SJSA1 (cell line): ENCODE data around the gene PEX14. TPM values are rescaled to one million over a fixed set of nuclear protein-coding genes. Genes with fewer than 3 reads are reported as not detected.

Source experiments
- DNase-seq, 2 experiments: peaks; one replicate each; pipeline ENCODE4 v3.0.0-alpha.2; 2015 to 2020; ENCODE audit warnings: low spot score in 2 of 2, low read depth in 1 of 2
- H3K27ac ChIP-seq: fragments of 250-450 bp; sonication (Bioruptor Pico); 2 replicates; pipeline ENCODE4 v1.5.1; 2020; ENCODE audit warnings: mild to moderate bottlenecking, moderate library complexity
- H3K27me3 ChIP-seq: fragments of 250-450 bp; sonication (Bioruptor Pico); replicated peaks from 2 replicates; pipeline ENCODE4 v1.5.1; 2020; ENCODE audit warnings: mild to moderate bottlenecking, moderate library complexity
- H3K36me3 ChIP-seq: fragments of 250-450 bp; sonication (Bioruptor Pico); 2 replicates; pipeline ENCODE4 v1.5.1; 2020; ENCODE audit warnings: mild to moderate bottlenecking
- H3K4me1 ChIP-seq: fragments of 250-450 bp; sonication (Bioruptor Pico); replicated peaks from 2 replicates; pipeline ENCODE4 v1.6.1; 2021; ENCODE audit warnings: mild to moderate bottlenecking
- H3K4me3 ChIP-seq: fragments of 250-450 bp; sonication (Bioruptor Pico); 2 replicates; pipeline ENCODE4 v1.5.1; 2020; ENCODE audit warnings: mild to moderate bottlenecking
- H3K9me3 ChIP-seq: fragments of 250-450 bp; sonication (Bioruptor Pico); replicated peaks from 2 replicates; pipeline ENCODE4 v1.5.1; 2020; ENCODE audit warnings: mild to moderate bottlenecking
- total RNA-seq: library from RNA; depleted of rRNA; stranded (reverse); fragments of >200 nt; shearing (Covaris generic); gene quantifications from 2 replicates; pipeline ENCODE4 v1.2.3, GENCODE V29; 2014

PEX14 gene
- total RNA-seq, 1 experiment from 2014 or later, result 13.8 TPM

DNA sequence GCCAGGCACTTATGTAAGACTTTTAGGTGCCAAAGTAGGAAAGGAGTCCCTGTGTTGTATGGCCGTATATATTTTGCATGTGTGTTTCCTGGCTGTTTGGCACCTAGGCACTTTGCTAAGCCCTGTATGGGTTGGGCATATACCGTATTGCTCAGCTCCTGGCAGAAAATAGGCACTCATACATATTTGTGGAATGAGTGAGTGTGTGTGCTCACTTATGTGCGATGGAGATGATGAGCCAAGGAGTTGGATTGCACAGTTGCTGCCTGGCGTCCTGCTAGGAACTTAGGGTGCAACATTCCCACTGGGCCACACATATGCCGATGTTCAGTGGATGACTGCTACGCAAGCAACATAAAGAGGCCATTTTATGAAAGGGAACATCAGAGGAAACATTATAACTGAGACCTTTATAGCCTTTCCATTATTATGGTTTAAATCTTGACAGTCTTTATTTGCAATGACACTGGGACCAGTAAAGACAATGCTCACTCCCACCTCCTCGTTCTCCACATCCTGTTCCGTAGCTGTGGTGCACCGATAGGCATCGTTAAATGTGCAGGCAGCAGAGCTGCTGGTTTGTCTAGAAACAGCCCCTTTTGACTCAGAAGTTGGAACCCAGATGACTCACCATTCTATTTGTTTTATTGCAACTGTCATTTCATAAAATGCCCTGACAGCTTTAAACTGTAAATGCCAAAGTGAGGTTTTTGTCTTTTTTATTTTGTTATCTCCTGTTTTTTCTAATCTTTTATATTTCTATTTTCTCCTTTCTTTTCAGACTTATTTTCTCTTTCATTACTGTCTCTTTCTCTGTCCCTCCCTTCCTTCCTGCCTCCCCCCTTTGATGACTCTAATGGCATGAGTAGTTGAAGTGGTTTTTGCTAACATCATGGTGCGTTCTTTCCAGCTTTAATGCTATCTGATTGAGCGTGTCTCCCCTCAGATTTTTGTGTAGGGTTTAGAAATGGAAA is 36.1 kb downstream of the PEX14 start:
- peak; percentile 84 to 86 for DNase-seq
- H3K4me1 ChIP-seq, result peaks cover 45% of the 10 kb centered on the region
- H3K4me3 ChIP-seq, result no peak overlapping the region

DNA sequence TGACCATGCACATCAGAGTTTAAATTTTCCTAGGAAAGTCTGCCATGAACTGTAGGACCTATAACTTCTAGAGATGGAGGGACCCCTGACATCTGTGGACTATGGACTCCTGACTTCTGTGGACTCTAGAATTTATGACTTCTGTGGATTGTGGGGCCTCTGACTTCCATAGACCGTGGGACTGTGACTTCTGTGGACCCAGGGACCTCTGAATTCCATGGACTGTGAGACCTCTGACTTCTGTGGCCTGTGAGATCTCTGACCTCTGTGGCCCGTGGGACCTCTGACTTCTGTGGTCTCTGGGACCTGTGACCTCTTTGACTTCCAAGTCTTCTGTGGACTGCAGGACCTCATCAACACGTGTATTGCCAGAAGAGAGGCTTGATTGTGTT is 36.7 kb downstream of the PEX14 start:
- DNase-seq, result no peak
- H3K4me3 ChIP-seq, result no peak overlapping the region
- H3K27ac ChIP-seq, result peak overlapping the region; percentile 89

More for the DNA sequence above, 36.1 kb downstream of the PEX14 start:
- Histone ChIP-seq H3K27ac (peak overlapping the region; percentile 89), H3K27me3 (no peaks in the 10 kb centered on the region), H3K9me3 (no peaks in the 10 kb centered on the region), H3K36me3 (no peaks in the 10 kb centered on the region; the same call in 1 of the 2 replicates)

DNA sequence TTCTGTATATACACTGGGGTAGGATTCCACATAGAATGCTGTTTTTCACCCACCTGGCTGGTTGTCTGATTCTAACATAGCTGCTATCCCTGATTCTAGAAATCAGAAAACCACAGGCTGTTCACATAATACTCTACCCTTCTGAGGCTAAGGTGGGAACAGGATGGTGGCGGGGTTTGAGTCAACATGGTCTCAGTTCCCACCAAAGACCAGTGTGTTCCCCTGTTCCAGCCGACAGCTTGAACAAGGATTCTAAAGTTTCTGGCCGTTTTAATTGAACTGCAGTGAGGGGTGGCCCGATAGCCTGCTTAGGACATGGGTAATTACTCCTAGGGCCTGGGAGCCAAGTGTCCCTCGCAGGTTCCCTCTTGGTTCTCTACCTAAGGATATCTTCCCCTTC is 38.4 kb downstream of the PEX14 start:
- Histone ChIP-seq H3K4me3 (no peak overlapping the region), H3K36me3 (no peaks in the 10 kb centered on the region; the same call in 1 of the 2 replicates), H3K4me1 (peaks cover 41% of the 10 kb centered on the region), H3K27ac (no peak overlapping the region), H3K27me3 (no peaks in the 10 kb centered on the region), H3K9me3 (no peaks in the 10 kb centered on the region)
- DNase-seq, result no peak

More for the DNA sequence above, 36.7 kb downstream of the PEX14 start:
- Histone ChIP-seq H3K36me3 (no peaks in the 10 kb centered on the region; the same call in 1 of the 2 replicates), H3K27me3 (no peaks in the 10 kb centered on the region), H3K4me1 (peaks cover 45% of the 10 kb centered on the region), H3K9me3 (no peaks in the 10 kb centered on the region)

DNA sequence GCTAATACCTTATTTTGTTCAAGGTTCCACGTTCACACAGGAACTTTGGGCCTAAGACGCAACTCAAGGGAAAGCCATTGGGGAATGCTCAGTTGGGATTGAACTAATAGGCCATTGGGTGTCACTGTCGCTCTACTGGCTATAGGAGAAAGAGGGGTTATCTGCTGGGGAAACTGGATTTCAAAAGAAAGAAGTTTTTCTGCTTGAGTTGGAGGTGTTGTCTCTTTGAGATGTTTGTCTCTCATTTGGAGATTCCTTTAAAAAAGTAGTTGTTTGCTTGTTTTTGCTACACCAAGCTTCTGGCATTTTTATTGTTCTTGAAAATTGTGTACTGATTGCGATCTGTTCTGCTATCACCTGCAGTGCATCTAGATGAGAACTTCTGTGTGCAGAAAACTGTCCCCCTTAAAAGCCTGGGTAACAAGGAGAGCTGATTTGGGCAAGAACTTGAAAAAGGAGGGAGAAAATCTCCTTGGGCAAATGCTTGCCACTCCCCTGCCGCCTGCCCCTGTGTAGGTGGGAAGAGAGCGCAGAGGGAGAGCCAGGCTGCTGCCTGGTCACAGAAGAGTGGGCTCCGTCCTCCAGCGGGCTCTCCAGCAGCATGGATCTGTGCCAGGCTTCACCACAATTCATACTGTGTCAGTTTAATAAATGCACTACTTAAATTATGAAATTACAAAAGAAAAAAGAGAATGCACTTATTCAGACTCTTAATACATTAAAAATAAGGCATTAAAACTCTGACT is 39.9 kb downstream of the PEX14 start:
- H3K27ac ChIP-seq, result no peak overlapping the region
- H3K4me1 ChIP-seq, result peaks cover 26% of the 10 kb centered on the region
- H3K36me3 ChIP-seq, result no peaks in the 10 kb centered on the region; the same call in 1 of the 2 replicates
- H3K9me3 ChIP-seq, result no peaks in the 10 kb centered on the region
- peak in 1 of 2 experiments; percentile 27 for DNase-seq
- H3K27me3 ChIP-seq, result no peaks in the 10 kb centered on the region
- no peak overlapping the region for H3K4me3 ChIP-seq

DNA sequence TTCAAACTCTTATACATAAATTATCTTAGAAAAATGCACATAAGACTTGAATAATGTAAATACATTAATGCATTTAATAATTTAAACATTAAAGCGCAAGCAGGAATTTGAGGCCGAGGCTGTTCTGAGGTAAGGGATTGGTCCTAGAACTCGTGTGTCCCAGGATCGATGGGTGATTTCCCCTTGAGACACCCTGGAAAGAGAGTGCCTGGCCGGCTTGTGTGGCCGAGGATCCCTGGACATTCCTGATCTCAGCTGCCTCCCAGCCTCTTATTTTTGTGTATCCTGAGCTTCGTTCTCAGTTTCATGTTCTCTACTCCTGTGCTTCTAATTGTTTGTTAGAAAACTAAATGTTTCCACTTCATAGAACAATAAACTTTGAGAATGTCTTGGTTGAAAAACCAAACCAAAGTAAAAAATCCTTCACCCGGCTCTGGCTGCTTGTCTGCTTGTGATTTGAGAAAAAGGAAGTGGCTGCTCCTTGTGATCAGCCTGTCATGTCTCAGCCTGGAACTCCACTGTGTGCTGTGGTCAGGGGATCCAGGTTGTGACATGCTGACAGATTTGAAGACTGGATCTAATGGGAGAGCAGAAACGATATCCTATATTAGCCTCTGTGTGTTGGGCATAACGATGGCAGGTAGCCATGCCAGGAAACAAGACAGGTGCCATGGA is 40.7 kb downstream of the PEX14 start:
- Histone ChIP-seq H3K4me3 (no peak overlapping the region), H3K4me1 (peaks cover 18% of the 10 kb centered on the region), H3K27ac (no peak overlapping the region), H3K9me3 (no peaks in the 10 kb centered on the region), H3K27me3 (no peaks in the 10 kb centered on the region), H3K36me3 (no peaks in the 10 kb centered on the region; the same call in 1 of the 2 replicates)
- DNase-seq, result no peak

DNA sequence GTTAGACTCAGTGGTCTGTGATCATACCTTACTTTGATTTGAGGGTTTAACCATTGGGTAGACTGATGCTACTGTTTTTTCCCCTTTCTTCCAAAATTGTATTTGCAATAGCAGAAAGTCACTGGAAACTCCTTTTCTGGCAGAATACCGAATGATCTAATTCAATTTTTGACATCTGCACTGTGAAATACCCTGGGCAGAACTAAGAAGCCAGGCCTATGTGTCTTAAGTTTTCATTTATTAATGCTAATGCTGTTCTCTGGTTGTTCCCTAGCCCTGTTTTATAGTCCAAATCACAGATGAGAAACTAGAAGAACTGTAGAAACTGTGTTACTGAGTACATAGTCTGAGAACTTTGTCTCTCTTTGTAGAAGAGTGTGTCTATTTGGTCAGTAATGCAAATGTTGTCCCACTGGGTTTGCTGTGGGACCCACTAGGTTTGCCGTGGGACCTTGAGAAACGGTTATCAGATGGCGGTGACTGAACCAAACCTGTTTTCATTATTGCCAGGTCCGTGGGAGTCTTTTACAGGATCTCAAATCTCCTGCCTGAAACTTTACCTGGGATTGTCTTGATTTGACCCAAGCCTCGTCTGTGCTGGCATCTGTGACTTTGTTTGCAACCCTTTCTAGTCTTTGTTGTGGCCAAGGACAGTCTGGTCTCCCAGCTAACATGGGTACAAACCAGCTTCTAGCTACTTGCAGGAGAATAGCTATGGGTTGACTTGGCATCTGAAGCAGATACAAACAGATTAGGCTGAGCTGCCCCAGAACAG is 41.4 kb downstream of the PEX14 start:
- H3K27ac ChIP-seq, result no peak overlapping the region
- H3K27me3 ChIP-seq, result no peaks in the 10 kb centered on the region
- H3K4me3 ChIP-seq, result no peak overlapping the region
- H3K9me3 ChIP-seq, result no peaks in the 10 kb centered on the region
- H3K4me1 ChIP-seq, result peaks cover 11% of the 10 kb centered on the region
- DNase-seq, result no peak
- H3K36me3 ChIP-seq, result no peaks in the 10 kb centered on the region; the same call in 1 of the 2 replicates

DNA sequence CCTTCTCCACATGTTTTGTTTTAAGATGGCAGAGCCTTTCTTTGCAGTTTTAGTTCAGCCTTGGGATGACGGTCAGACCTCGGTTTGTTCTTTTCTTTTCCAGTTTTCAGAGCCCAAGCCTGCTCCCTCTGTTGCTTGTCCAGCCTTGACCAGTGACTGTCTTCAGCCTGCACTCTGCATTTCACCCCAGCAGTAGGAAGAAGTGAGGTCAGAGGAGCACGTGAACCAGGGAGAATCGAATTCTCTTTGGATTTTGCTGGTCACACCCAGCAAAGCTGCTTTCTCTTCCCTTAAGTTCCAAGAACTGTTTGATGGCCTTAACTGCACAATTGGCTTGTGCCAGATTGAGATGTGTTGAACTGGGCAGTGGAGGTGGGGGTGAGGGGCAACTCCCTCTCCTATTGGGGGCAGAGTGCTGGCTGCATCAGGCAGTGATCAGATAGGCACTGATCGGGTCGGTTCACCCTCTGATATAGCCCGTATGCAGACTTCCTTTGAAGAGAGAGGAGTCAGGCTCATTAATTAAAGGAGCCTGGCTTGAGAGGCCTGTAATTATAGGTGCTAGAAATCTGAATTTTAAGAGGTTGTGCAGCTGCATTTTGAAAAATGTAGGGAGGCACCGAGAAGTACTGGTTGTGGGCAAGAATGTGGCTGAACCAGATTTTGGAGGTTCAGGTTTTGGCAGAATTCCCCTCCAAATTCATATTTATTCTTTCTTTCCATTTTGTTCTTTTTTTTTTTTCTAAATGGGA is 42.4 kb downstream of the PEX14 start:
- Histone ChIP-seq H3K9me3 (no peaks in the 10 kb centered on the region), H3K27ac (no peak overlapping the region), H3K36me3 (no peaks in the 10 kb centered on the region), H3K4me3 (no peak overlapping the region), H3K27me3 (no peaks in the 10 kb centered on the region), H3K4me1 (peaks cover 2% of the 10 kb centered on the region)
- no peak for DNase-seq

DNA sequence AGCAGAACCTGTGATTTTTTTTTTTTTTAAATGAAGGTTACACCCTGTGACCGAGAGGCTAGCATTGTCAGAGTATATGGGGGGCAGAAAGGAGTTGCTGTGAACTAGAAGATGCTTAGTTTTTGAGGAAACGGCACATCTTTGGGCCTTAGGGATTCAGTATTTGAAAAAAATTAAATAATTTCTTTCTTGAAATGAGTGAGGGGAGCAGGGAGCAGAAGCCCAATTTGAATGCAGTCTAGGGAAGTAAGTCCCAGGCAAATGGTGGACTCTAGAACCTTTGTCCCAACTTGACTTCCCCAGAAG is 42.9 kb downstream of the PEX14 start:
- no peaks in the 10 kb centered on the region for H3K4me1 ChIP-seq
- no peak overlapping the region for H3K4me3 ChIP-seq
- H3K36me3 ChIP-seq, result no peaks in the 10 kb centered on the region
- H3K9me3 ChIP-seq, result no peaks in the 10 kb centered on the region
- no peak for DNase-seq
- H3K27ac ChIP-seq, result no peak overlapping the region
- no peaks in the 10 kb centered on the region for H3K27me3 ChIP-seq

DNA sequence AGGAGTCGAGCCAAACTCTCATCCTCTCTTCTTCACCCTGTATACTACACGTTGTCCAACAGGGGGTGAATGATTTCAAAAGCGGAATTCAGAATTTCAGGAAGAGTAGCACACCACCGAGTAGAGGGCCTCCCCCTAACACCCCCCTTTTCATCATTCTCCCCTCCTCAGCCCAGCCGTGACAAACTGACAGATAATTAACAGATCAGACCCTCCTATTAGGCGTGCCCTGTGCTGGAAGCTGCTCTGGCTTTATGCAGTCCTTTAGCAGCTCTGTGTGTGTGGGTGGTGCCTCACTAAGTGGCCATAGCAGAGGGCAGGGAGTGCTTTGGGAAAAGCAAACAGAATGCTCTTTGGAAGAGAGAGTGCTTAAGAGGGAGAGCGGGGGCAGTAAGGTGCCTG is 44.3 kb downstream of the PEX14 start:
- H3K9me3 ChIP-seq, result no peaks in the 10 kb centered on the region
- no peak overlapping the region for H3K27ac ChIP-seq
- no peak overlapping the region for H3K4me3 ChIP-seq
- H3K4me1 ChIP-seq, result no peaks in the 10 kb centered on the region
- no peaks in the 10 kb centered on the region for H3K36me3 ChIP-seq
- no peak for DNase-seq
- no peaks in the 10 kb centered on the region for H3K27me3 ChIP-seq

DNA sequence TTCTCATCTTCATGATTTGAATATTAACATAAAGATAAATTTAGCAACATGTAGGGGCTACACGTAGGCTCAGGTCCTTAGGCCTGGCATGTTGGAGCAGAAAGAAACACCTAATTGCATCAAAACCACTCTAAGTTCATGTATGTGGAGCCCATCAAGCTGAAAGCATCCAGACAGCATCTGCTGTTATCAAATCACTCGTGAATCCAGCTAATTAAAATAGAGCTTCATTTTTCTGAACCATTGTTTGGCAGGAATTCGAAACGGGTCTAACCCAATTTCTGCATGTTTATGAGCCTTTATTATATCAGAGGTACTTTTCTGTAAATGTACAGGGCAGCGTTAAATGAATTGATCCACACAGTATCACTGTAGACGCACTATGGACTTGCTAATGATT is 45.7 kb downstream of the PEX14 start:
- Histone ChIP-seq H3K4me1 (no peaks in the 10 kb centered on the region), H3K27ac (no peak overlapping the region), H3K36me3 (no peaks in the 10 kb centered on the region), H3K4me3 (no peak overlapping the region), H3K9me3 (no peaks in the 10 kb centered on the region), H3K27me3 (no peaks in the 10 kb centered on the region)
- no peak for DNase-seq

DNA sequence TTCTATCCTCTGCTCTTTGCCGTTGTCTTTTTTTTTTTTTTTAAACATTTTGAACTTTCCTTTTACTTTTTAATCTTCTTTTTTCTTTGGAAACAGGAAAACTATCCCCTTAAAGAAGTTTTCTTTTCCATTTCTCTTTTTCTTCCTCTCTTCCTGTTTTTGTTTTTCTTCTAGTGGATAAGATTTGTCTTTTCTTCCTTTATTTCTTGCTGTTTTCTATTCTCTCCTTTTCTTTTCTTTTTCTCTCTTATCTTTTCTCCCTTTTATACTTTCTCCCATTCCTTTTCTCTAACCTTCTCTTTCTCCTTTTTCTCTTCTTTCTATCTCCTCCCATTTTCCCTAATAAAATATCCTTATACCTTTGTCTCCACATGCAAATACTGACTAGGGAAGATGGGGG is 46.2 kb downstream of the PEX14 start:
- H3K36me3 ChIP-seq, result no peaks in the 10 kb centered on the region
- H3K27me3 ChIP-seq, result no peaks in the 10 kb centered on the region
- H3K9me3 ChIP-seq, result no peaks in the 10 kb centered on the region
- H3K27ac ChIP-seq, result no peak overlapping the region
- H3K4me1 ChIP-seq, result no peaks in the 10 kb centered on the region
- no peak for DNase-seq
- H3K4me3 ChIP-seq, result no peak overlapping the region

DNA sequence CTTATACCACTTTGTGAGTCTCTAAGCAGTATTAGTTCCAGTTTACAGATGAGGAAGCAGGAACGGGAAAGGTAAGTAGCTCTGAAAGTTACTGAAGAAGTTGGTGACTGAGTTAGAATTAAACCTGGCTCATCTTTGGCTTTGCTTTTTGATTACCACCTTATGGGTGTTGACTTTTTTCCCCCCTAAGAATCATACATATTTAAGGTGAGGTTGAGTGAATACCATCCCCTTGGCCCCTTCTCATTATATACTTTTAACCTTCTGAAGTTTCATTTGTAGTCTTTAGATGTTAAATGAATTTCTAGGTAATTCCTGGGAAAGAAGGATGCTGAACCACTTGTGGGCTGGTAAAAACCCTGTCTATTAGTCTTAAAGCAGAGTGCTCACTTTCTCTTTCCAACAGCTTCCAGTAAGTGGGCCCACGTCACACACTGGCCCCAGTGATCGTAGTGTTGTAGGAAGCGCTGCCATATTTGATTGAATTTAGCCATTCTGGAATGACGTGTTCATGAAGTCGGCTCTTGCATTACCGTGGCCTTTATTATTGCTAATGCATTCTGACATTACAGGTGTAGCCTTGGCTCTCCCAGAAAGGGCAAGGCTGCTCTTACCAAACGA is 46.9 kb downstream of the PEX14 start:
- Histone ChIP-seq H3K36me3 (no peaks in the 10 kb centered on the region), H3K27me3 (no peaks in the 10 kb centered on the region), H3K27ac (no peak overlapping the region), H3K4me1 (no peaks in the 10 kb centered on the region), H3K4me3 (no peak overlapping the region), H3K9me3 (no peaks in the 10 kb centered on the region)
- no peak for DNase-seq
